ENCODE data around the gene MEIS2. TPM values are rescaled to one million over a fixed set of nuclear protein-coding genes. Genes with fewer than 3 reads are reported as not detected.

MEIS2 gene
- total RNA-seq, 1 donor from 2014 or later = 6.7 TPM

DNA sequence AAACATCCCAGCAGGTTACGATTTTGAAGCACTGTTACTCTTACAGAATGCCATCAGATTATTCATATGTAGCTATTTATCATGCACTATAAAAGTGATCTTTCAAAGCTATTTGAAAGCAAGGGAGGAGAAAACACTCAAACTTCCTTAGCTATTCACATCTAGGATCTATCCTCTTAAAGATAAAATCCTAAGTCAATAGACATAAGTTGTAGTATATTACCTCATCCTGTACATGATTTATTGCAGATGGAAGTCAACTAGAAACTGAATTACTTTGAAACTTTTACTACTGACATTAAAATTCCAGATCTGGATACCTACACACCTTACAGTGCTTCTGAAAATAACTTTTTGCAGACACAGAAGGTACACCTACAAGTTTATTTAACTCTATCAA, 197.2 kb downstream of the MEIS2 start:
- Histone ChIP-seq H3K27me3 (ENCODE audit: control insufficient read depth, insufficient read depth, low read length) (no peaks in the 10 kb centered on the region), H3K4me3 (ENCODE audit: low read depth, low read length) (no peak overlapping the region), H3K36me3 (ENCODE audit: control insufficient read depth, insufficient read depth, low read length) (no peaks in the 10 kb centered on the region)
- DNase-seq (ENCODE audit: low read depth) = no peak
- TF ChIP-seq, protein P1, sequence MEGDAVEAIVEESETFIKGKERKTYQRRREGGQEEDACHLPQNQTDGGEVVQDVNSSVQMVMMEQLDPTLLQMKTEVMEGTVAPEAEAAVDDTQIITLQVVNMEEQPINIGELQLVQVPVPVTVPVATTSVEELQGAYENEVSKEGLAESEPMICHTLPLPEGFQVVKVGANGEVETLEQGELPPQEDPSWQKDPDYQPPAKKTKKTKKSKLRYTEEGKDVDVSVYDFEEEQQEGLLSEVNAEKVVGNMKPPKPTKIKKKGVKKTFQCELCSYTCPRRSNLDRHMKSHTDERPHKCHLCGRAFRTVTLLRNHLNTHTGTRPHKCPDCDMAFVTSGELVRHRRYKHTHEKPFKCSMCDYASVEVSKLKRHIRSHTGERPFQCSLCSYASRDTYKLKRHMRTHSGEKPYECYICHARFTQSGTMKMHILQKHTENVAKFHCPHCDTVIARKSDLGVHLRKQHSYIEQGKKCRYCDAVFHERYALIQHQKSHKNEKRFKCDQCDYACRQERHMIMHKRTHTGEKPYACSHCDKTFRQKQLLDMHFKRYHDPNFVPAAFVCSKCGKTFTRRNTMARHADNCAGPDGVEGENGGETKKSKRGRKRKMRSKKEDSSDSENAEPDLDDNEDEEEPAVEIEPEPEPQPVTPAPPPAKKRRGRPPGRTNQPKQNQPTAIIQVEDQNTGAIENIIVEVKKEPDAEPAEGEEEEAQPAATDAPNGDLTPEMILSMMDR (IDR thresholded peaks at IDR 0.05; ENCODE audit: insufficient read depth, low read length, poor library complexity, severe bottlenecking) = no peak

DNA sequence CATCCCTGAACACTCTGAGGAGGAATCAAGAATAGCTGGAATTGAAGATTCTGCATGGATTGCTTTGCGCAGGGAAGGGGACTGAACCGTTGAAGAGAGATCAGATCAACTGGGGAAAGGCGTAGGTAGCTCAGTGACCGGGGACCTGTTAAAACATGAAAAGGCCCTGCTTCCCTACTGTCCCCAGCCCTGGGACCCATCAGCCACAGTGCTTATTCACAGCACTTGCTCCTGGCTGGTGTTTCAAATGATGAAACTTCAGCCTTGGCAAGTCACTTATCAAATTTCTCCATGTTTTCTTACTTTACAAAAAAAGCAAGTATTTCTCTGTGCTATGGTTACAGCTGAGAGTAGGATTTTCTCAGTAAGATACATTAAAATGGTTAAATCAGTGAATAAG, 199.3 kb downstream of the MEIS2 start:
- H3K4me3 ChIP-seq (ENCODE audit: low read depth, low read length) = no peak overlapping the region
- no peaks in the 10 kb centered on the region for H3K27me3 ChIP-seq (ENCODE audit: control insufficient read depth, insufficient read depth, low read length)
- TF ChIP-seq, protein P1 (IDR thresholded peaks at IDR 0.05; ENCODE audit: insufficient read depth, low read length, poor library complexity, severe bottlenecking) = no peak
- no peak for DNase-seq (ENCODE audit: low read depth)
- no peaks in the 10 kb centered on the region for H3K36me3 ChIP-seq (ENCODE audit: control insufficient read depth, insufficient read depth, low read length)

DNA sequence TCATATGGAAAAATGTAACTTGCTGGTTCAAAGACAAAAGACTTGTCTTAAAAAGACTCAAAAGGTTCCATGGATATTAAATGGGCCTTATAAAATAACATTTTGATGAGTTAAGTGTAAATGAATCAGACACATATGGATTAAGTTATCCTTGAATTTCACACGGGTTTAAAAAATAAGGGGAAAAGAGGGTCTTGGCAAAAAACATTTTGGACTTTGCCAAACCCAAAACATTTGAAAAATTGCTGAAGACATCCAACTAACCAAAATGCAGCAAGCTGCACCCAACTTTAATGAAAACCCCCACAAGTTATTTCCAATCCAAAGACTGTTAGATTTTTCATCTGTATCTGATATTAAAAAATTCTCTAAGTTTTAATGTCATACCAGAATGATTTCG, 200.7 kb downstream of the MEIS2 start:
- Histone ChIP-seq H3K36me3 (ENCODE audit: control insufficient read depth, insufficient read depth, low read length) (no peaks in the 10 kb centered on the region), H3K4me3 (ENCODE audit: low read depth, low read length) (no peak overlapping the region), H3K27me3 (ENCODE audit: control insufficient read depth, insufficient read depth, low read length) (no peaks in the 10 kb centered on the region)
- TF ChIP-seq, protein P1 (IDR thresholded peaks at IDR 0.05; ENCODE audit: insufficient read depth, low read length, poor library complexity, severe bottlenecking) = no peak
- no peak for DNase-seq (ENCODE audit: low read depth)

- H3K4me3 ChIP-seq (ENCODE audit: low read depth, low read length) = no peak overlapping the region
- H3K27me3 ChIP-seq (ENCODE audit: control insufficient read depth, insufficient read depth, low read length) = no peaks in the 10 kb centered on the region
- TF ChIP-seq, protein P1 (IDR thresholded peaks at IDR 0.05; ENCODE audit: insufficient read depth, low read length, poor library complexity, severe bottlenecking) = no peak
- no peaks in the 10 kb centered on the region for H3K36me3 ChIP-seq (ENCODE audit: control insufficient read depth, insufficient read depth, low read length)
- DNase-seq (ENCODE audit: low read depth) = no peak
Measured at GRCh38 chr15:36898536-36899126, 201.7 kb downstream of the MEIS2 start.

GRCh38 chr15:36897834-36898233, 202.5 kb downstream of the MEIS2 start:
- no peaks in the 10 kb centered on the region for H3K27me3 ChIP-seq (ENCODE audit: control insufficient read depth, insufficient read depth, low read length)
- no peak for DNase-seq (ENCODE audit: low read depth)
- TF ChIP-seq, protein P1 (IDR thresholded peaks at IDR 0.05; ENCODE audit: insufficient read depth, low read length, poor library complexity, severe bottlenecking) = no peak
- H3K36me3 ChIP-seq (ENCODE audit: control insufficient read depth, insufficient read depth, low read length) = no peaks in the 10 kb centered on the region
- H3K4me3 ChIP-seq (ENCODE audit: low read depth, low read length) = no peak overlapping the region

GRCh38 chr15:36896949-36897348, 203.4 kb downstream of the MEIS2 start:
- Histone ChIP-seq H3K27me3 (ENCODE audit: control insufficient read depth, insufficient read depth, low read length) (no peaks in the 10 kb centered on the region), H3K36me3 (ENCODE audit: control insufficient read depth, insufficient read depth, low read length) (no peaks in the 10 kb centered on the region), H3K4me3 (ENCODE audit: low read depth, low read length) (no peak overlapping the region)
- TF ChIP-seq, protein P1 (IDR thresholded peaks at IDR 0.05; ENCODE audit: insufficient read depth, low read length, poor library complexity, severe bottlenecking) = no peak
- DNase-seq (ENCODE audit: low read depth) = no peak

All from kidney epithelial cell (primary cell).